ENCODE measurements around the gene CCDC69. TPM values are rescaled to one million over a fixed set of nuclear protein-coding genes. Genes with fewer than 3 reads are reported as not detected.
"Not testable (repeated sequence)": the region's sequence is repeated elsewhere in the genome, so short reads cannot be mapped to it uniquely, and the experiment has no call there.

Gene CCDC69
- 1 to 10 TPM; 3.5 to 5.3 (median 4.9) TPM for polyA plus RNA-seq (ENCODE audit: insufficient read length in 4 of 4)

- DNase-seq (ENCODE audit: low read depth in 4 of 4, low spot score in 3 of 4) = peak in 3 of 4 donors; percentile 50 to 73 (median 56)
Measured at GRCh38 chr5:151223447-151224264, at the start of gene CCDC69. Gene CCDC69 (minus strand): TSS chr5:151224092. CDS start chr5:151223970, 122 bp downstream.

GRCh38 chr5:151271336-151271735 lies 47.4 kb upstream of the CCDC69 start:
- DNase-seq (ENCODE audit: low read depth in 4 of 4, low spot score in 3 of 4) = no peak

GRCh38 chr5:151270599-151270998 lies 46.7 kb upstream of the CCDC69 start:
- DNase-seq (ENCODE audit: low read depth in 4 of 4, low spot score in 3 of 4) = no peak

GRCh38 chr5:151267491-151268260 lies 43.8 kb upstream of the CCDC69 start:
- no peak for DNase-seq (ENCODE audit: low read depth in 4 of 4, low spot score in 3 of 4)

- DNase-seq (ENCODE audit: low read depth in 4 of 4, low spot score in 3 of 4) = no peak
Measured at GRCh38 chr5:151264113-151264512, 40.2 kb upstream of the CCDC69 start.

GRCh38 chr5:151262532-151262931 lies 38.6 kb upstream of the CCDC69 start:
- DNase-seq (ENCODE audit: low read depth in 4 of 4, low spot score in 3 of 4) = no peak

- no peak for DNase-seq (ENCODE audit: low read depth in 4 of 4, low spot score in 3 of 4)
Measured at GRCh38 chr5:151259931-151260330, 36.0 kb upstream of the CCDC69 start.

GRCh38 chr5:151258816-151259215 lies 34.9 kb upstream of the CCDC69 start:
- no peak for DNase-seq (ENCODE audit: low read depth in 4 of 4, low spot score in 3 of 4)

GRCh38 chr5:151258201-151258611 lies 34.3 kb upstream of the CCDC69 start:
- DNase-seq (ENCODE audit: low read depth in 4 of 4, low spot score in 3 of 4) = no peak

- DNase-seq (ENCODE audit: low read depth in 4 of 4, low spot score in 3 of 4) = no peak
Measured at GRCh38 chr5:151257731-151258181, 33.9 kb upstream of the CCDC69 start.

GRCh38 chr5:151255621-151256286 lies 31.9 kb upstream of the CCDC69 start:
- no peak for DNase-seq (ENCODE audit: low read depth in 4 of 4, low spot score in 3 of 4)

GRCh38 chr5:151254990-151255389 lies 31.1 kb upstream of the CCDC69 start:
- DNase-seq (ENCODE audit: low read depth in 4 of 4, low spot score in 3 of 4) = not testable (repeated sequence)

GRCh38 chr5:151254556-151254955 lies 30.7 kb upstream of the CCDC69 start:
- DNase-seq (ENCODE audit: low read depth in 4 of 4, low spot score in 3 of 4) = no peak

- DNase-seq (ENCODE audit: low read depth in 4 of 4, low spot score in 3 of 4) = no peak
Measured at GRCh38 chr5:151253605-151253950, 29.7 kb upstream of the CCDC69 start.

GRCh38 chr5:151252762-151253604 lies 29.1 kb upstream of the CCDC69 start, which contains the start of gene GM2A:
Gene GM2A (plus strand): TSS chr5:151253185. CDS start chr5:151253217, 32 bp downstream.
- DNase-seq (ENCODE audit: low read depth in 4 of 4, low spot score in 3 of 4) = peak; percentile 95 to 98 (median 98)

GRCh38 chr5:151251621-151252020 lies 27.7 kb upstream of the CCDC69 start:
- no peak for DNase-seq (ENCODE audit: low read depth in 4 of 4, low spot score in 3 of 4)

- DNase-seq (ENCODE audit: low read depth in 4 of 4, low spot score in 3 of 4) = no peak
Measured at GRCh38 chr5:151251001-151251551, 27.2 kb upstream of the CCDC69 start.

GRCh38 chr5:151250346-151251000 lies 26.6 kb upstream of the CCDC69 start:
- DNase-seq (ENCODE audit: low read depth in 4 of 4, low spot score in 3 of 4) = no peak

GRCh38 chr5:151249281-151249680 lies 25.4 kb upstream of the CCDC69 start:
- no peak for DNase-seq (ENCODE audit: low read depth in 4 of 4, low spot score in 3 of 4)

Data from left renal pelvis (tissue), 4 donors.